NT2/D1 (cell line): ENCODE measurements around the gene IL9R.
"Not testable (repeated sequence)": the region's sequence is repeated elsewhere in the genome, so short reads cannot be mapped to it uniquely, and the experiment has no call there.

ENCODE experiments used
- SUZ12 ChIP-seq: IDR thresholded peaks from 2 replicates; pipeline ENCODE4 v1.6.1; 2011; ENCODE audit not compliant: insufficient read length, insufficient read depth; ENCODE audit errors: extremely low read depth
- YY1 ChIP-seq: IDR thresholded peaks from 2 replicates; pipeline ENCODE4 v1.6.1; 2011; ENCODE audit not compliant: insufficient read length, insufficient read depth

- TF ChIP-seq YY1, SUZ12: not testable (repeated sequence)
Measured at GRCh38 chrX:155999751-156000150, 2.3 kb downstream of the IL9R start.
